ENCODE results near the gene CD1C. TPM values are rescaled to one million over a fixed set of nuclear protein-coding genes. Genes with fewer than 3 reads are reported as not detected.

Gene CD1C
- total RNA-seq (2022; extraction: Qiagen RNA extraction), result not detected in 5 replicates

GRCh38 chr1:158289811-158290210, at the start of gene CD1C:
TSS of gene CD1C (plus strand) at chr1:158289923. CDS start at chr1:158290065, 142 bp downstream.

GRCh38 chr1:158331481-158332150, 41.9 kb downstream of the CD1C start, which contains the start of gene CD1B:
TSS of gene CD1B (minus strand) at chr1:158331531. CDS start at chr1:158331423, 108 bp downstream.

Other genes with a start within 250 kb of the CD1C start
- gene CD1D, start 109.0 kb upstream of the CD1C start, total RNA-seq (2022; extraction: Qiagen RNA extraction), result 0.05 to 0.08 TPM (median 0.07 TPM) in 4 of 5 replicates, not detected in the other
- not detected in 5 replicates for gene CD1A, start 35.5 kb upstream of the CD1C start, total RNA-seq (2022; extraction: Qiagen RNA extraction)
- gene CD1B, start 41.6 kb downstream of the CD1C start, total RNA-seq (2022; extraction: Qiagen RNA extraction), result not detected in 5 replicates
- gene CD1E, start 64.0 kb downstream of the CD1C start, total RNA-seq (2022; extraction: Qiagen RNA extraction), result not detected in 5 replicates
- gene OR10T2, start 109.5 kb downstream of the CD1C start, total RNA-seq (2022; extraction: Qiagen RNA extraction), result not detected in 5 replicates
- not detected in 5 replicates for gene OR10K2, start 136.3 kb downstream of the CD1C start, total RNA-seq (2022; extraction: Qiagen RNA extraction)
- not detected in 5 replicates for gene OR10K1, start 171.9 kb downstream of the CD1C start, total RNA-seq (2022; extraction: Qiagen RNA extraction)
- gene OR10R2, start 182.3 kb downstream of the CD1C start, total RNA-seq (2022; extraction: Qiagen RNA extraction), result not detected in 5 replicates